Measurements from ENCODE around the gene ANKRD37. TPM values are rescaled to one million over a fixed set of nuclear protein-coding genes. Genes with fewer than 3 reads are reported as not detected.

ANKRD37 gene
- total RNA-seq, 1 donor from 2014 or later = 3.7 TPM

DNA sequence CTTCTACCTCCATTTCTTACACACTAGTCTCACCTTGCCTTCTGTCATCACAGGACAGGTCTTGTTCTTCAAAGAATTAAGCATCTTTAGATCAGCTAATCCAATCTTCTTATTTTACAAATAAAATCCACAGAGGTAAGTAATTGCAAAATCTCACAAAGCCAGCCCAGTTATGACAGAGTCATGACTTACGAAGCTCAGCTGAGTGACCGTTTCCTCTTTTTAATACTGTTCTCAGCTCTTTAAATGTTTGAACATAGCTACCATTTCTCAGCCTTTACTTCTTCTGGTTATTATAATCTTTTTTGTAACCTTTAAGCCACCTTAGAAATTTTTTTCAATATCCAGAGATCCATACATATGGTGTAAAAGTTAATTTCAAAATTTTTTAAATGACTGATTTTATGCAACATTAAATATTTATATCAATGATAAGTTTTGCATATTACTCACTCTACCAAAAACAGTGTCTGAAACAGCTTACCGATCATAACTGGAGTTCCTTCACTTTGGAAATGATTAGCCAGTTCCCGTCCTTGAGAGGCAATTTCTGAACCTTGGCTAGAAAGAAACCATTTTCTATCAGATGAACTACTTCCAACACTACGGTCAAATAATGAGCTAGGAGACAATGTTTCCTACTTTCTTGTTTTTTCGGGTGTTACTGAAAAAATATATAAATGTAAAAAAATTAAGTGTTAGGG is 8.8 kb downstream of the ANKRD37 start:
- Mint-ChIP-seq H3K4me3 (no peak overlapping the region), H3K27ac (no peak overlapping the region), H3K4me1 (no peaks in the 10 kb centered on the region), H3K36me3 (peaks cover 39% of the 10 kb centered on the region), H3K9me3 (peaks cover 4% of the 10 kb centered on the region), H3K27me3 (ENCODE audit: low read depth) (no peaks in the 10 kb centered on the region)
- no peak for DNase-seq (ENCODE audit: low spot score in 2 of 2, unreplicated experiment in 2 of 2)
- TF ChIP-seq, protein P1, sequence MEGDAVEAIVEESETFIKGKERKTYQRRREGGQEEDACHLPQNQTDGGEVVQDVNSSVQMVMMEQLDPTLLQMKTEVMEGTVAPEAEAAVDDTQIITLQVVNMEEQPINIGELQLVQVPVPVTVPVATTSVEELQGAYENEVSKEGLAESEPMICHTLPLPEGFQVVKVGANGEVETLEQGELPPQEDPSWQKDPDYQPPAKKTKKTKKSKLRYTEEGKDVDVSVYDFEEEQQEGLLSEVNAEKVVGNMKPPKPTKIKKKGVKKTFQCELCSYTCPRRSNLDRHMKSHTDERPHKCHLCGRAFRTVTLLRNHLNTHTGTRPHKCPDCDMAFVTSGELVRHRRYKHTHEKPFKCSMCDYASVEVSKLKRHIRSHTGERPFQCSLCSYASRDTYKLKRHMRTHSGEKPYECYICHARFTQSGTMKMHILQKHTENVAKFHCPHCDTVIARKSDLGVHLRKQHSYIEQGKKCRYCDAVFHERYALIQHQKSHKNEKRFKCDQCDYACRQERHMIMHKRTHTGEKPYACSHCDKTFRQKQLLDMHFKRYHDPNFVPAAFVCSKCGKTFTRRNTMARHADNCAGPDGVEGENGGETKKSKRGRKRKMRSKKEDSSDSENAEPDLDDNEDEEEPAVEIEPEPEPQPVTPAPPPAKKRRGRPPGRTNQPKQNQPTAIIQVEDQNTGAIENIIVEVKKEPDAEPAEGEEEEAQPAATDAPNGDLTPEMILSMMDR (IDR thresholded peaks at IDR 0.05; ENCODE audit: unreplicated experiment) = no peak

DNA sequence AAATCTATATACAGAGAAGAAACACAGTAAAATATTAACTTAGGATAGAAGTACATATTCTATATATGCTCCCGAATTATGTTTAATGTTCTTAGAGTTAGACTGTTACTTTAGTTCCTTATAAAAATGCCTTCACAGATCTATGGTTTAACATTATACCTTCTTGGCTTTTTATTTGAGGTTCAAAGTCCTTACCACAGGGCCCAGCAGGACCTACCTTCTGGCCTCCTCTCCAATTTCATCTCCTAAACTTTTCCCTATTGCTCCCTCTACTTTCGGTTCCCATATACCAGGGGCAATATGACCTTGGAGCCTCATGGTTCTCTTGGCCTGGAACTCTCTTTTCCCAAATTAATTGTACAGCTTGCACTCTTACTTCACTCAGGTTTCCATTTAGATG is 11.8 kb downstream of the ANKRD37 start:
- H3K27me3 Mint-ChIP-seq (ENCODE audit: low read depth) = no peaks in the 10 kb centered on the region
- H3K36me3 Mint-ChIP-seq = peaks cover 35% of the 10 kb centered on the region
- no peak overlapping the region for H3K4me3 Mint-ChIP-seq
- no peak overlapping the region for H3K27ac Mint-ChIP-seq
- TF ChIP-seq, protein P1 (IDR thresholded peaks at IDR 0.05; ENCODE audit: unreplicated experiment) = no peak
- no peaks in the 10 kb centered on the region for H3K4me1 Mint-ChIP-seq
- H3K9me3 Mint-ChIP-seq = peaks cover 4% of the 10 kb centered on the region
- no peak for DNase-seq (ENCODE audit: low spot score in 2 of 2, unreplicated experiment in 2 of 2)

DNA sequence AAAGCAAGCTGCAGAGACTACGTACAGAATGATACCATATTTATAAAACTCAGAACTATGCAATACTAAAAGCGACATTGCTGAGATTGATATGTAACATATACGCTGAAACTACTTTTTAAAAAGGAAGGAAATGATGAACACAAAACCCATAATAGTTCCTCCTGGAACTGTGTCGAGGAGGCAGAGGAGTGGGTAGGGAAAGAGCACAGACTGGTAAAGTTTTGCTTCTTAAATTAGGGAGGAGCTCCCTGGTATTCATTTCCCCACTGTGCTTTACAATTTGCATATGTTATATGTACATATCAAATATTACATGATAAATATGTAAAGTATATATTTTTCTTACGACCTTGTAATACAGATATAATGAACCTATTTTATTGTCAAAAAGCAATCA is 15.2 kb downstream of the ANKRD37 start:
- Mint-ChIP-seq H3K4me3 (no peak overlapping the region), H3K36me3 (peaks cover 33% of the 10 kb centered on the region)

DNA sequence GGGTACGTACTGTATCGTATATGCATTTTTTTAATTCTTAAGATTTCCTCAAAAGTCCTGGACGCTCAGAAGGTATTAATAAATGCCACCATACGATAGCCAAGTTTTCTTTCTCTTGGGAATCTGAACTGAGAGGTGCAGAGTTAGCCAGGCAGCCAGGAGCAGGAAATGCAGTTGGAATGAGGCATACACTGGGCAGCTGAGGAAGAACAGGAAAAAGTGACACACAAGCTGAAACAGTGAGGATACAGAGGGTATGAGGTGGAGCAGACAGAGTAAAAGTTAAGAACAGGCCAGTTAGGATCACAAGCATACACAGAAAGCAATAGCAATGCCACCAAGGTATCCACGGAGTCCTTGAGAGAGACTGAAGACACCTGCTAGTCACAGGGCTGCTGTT is 15.8 kb downstream of the ANKRD37 start:
- TF ChIP-seq, protein P1 (IDR thresholded peaks at IDR 0.05; ENCODE audit: unreplicated experiment) = no peak
- Mint-ChIP-seq H3K27ac (no peak overlapping the region), H3K4me1 (no peaks in the 10 kb centered on the region), H3K27me3 (ENCODE audit: low read depth) (no peaks in the 10 kb centered on the region), H3K9me3 (peaks cover 4% of the 10 kb centered on the region), H3K4me3 (no peak overlapping the region), H3K36me3 (peaks cover 39% of the 10 kb centered on the region)
- no peak for DNase-seq (ENCODE audit: low spot score in 2 of 2, unreplicated experiment in 2 of 2)

More for the DNA sequence above, 15.2 kb downstream of the ANKRD37 start:
- DNase-seq (ENCODE audit: low spot score in 2 of 2, unreplicated experiment in 2 of 2) = no peak
- Mint-ChIP-seq H3K27ac (no peak overlapping the region), H3K9me3 (peaks cover 4% of the 10 kb centered on the region), H3K4me1 (no peaks in the 10 kb centered on the region), H3K27me3 (ENCODE audit: low read depth) (no peaks in the 10 kb centered on the region)
- TF ChIP-seq, protein P1 (IDR thresholded peaks at IDR 0.05; ENCODE audit: unreplicated experiment) = no peak

DNA sequence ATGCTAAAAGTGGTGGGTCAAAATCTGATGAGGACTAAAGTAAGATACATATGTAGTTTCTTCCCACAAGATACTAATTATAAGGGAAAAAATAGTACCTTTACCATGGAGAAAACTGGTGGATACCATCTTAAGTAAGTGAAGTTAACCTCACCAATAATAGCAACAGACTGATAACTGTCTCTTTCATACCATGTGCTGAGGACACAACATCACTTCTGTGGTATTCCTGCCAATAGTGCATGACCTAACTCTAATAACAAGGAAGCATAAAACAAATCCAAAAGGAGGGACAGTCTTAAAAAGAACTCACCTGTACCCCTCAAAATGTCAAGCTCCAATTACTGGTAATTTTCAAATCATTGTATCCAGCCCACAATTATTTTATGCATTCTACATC is 20.3 kb downstream of the ANKRD37 start:
- TF ChIP-seq, protein P1 (IDR thresholded peaks at IDR 0.05; ENCODE audit: unreplicated experiment) = no peak
- peaks cover 31% of the 10 kb centered on the region for H3K36me3 Mint-ChIP-seq
- no peaks in the 10 kb centered on the region for H3K27me3 Mint-ChIP-seq (ENCODE audit: low read depth)
- H3K9me3 Mint-ChIP-seq = no peaks in the 10 kb centered on the region
- no peak overlapping the region for H3K27ac Mint-ChIP-seq
- no peak for DNase-seq (ENCODE audit: low spot score in 2 of 2, unreplicated experiment in 2 of 2)
- H3K4me3 Mint-ChIP-seq = no peak overlapping the region
- H3K4me1 Mint-ChIP-seq = peaks cover 4% of the 10 kb centered on the region

Measured in mesothelial cell of epicardium (in vitro differentiated cells).